Measurements from ENCODE around the gene C2CD4D. TPM values are rescaled to one million over a fixed set of nuclear protein-coding genes. Genes with fewer than 3 reads are reported as not detected.
A peak's percentile ranks its signal among the peaks of the same experiment; 100 is the strongest.

C2CD4D gene
- total RNA-seq, 1 donor from 2014 or later = 1.3 TPM

- Mint-ChIP-seq H3K4me1 (ENCODE audit: low read depth) (peaks cover 19% of the 10 kb centered on the region), H3K27me3 (peaks cover 33% of the 10 kb centered on the region), H3K4me3 (ENCODE audit: low read depth) (peak overlapping the region; percentile 78), H3K27ac (no peak overlapping the region), H3K9me3 (ENCODE audit: low read depth) (no peaks in the 10 kb centered on the region), H3K36me3 (ENCODE audit: insufficient read depth) (no peaks in the 10 kb centered on the region)
- TF ChIP-seq, protein P1, sequence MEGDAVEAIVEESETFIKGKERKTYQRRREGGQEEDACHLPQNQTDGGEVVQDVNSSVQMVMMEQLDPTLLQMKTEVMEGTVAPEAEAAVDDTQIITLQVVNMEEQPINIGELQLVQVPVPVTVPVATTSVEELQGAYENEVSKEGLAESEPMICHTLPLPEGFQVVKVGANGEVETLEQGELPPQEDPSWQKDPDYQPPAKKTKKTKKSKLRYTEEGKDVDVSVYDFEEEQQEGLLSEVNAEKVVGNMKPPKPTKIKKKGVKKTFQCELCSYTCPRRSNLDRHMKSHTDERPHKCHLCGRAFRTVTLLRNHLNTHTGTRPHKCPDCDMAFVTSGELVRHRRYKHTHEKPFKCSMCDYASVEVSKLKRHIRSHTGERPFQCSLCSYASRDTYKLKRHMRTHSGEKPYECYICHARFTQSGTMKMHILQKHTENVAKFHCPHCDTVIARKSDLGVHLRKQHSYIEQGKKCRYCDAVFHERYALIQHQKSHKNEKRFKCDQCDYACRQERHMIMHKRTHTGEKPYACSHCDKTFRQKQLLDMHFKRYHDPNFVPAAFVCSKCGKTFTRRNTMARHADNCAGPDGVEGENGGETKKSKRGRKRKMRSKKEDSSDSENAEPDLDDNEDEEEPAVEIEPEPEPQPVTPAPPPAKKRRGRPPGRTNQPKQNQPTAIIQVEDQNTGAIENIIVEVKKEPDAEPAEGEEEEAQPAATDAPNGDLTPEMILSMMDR (IDR thresholded peaks at IDR 0.05; ENCODE audit: unreplicated experiment) = no peak
- DNase-seq (ENCODE audit: low spot score, unreplicated experiment) = no peak
These were observed 1.5 kb upstream of the C2CD4D start for GRCh38 chr1:151841141-151841540.

- Mint-ChIP-seq H3K4me3 (ENCODE audit: low read depth) (peak overlapping the region; percentile 78), H3K4me1 (ENCODE audit: low read depth) (peaks cover 21% of the 10 kb centered on the region), H3K27ac (peak overlapping the region; percentile 98), H3K9me3 (ENCODE audit: low read depth) (no peaks in the 10 kb centered on the region), H3K36me3 (ENCODE audit: insufficient read depth) (no peaks in the 10 kb centered on the region), H3K27me3 (peaks cover 30% of the 10 kb centered on the region)
- TF ChIP-seq, protein P1 (IDR thresholded peaks at IDR 0.05; ENCODE audit: unreplicated experiment) = no peak
- DNase-seq (ENCODE audit: low spot score, unreplicated experiment) = no peak
These were observed 801 bp upstream of the C2CD4D start for GRCh38 chr1:151840421-151840820.

GRCh38 chr1:151839082-151839412, 573 bp downstream of the C2CD4D start:
- TF ChIP-seq, protein P1 (IDR thresholded peaks at IDR 0.05; ENCODE audit: unreplicated experiment) = no peak
- Mint-ChIP-seq H3K27ac (peak overlapping the region; percentile 84), H3K9me3 (ENCODE audit: low read depth) (no peaks in the 10 kb centered on the region), H3K4me3 (ENCODE audit: low read depth) (peak overlapping the region; percentile 78), H3K27me3 (peaks cover 28% of the 10 kb centered on the region), H3K4me1 (ENCODE audit: low read depth) (peaks cover 21% of the 10 kb centered on the region), H3K36me3 (ENCODE audit: insufficient read depth) (no peaks in the 10 kb centered on the region)
- no peak for DNase-seq (ENCODE audit: low spot score, unreplicated experiment)

GRCh38 chr1:151838222-151839081, 1.2 kb downstream of the C2CD4D start:
- Mint-ChIP-seq H3K27me3 (peaks cover 28% of the 10 kb centered on the region), H3K4me3 (ENCODE audit: low read depth) (peak overlapping the region; percentile 52), H3K9me3 (ENCODE audit: low read depth) (no peaks in the 10 kb centered on the region), H3K4me1 (ENCODE audit: low read depth) (peaks cover 21% of the 10 kb centered on the region), H3K27ac (peak overlapping the region; percentile 84), H3K36me3 (ENCODE audit: insufficient read depth) (no peaks in the 10 kb centered on the region)
- TF ChIP-seq, protein P1 (IDR thresholded peaks at IDR 0.05; ENCODE audit: unreplicated experiment) = no peak
- DNase-seq (ENCODE audit: low spot score, unreplicated experiment) = no peak

GRCh38 chr1:151837884-151838221, 1.8 kb downstream of the C2CD4D start:
- TF ChIP-seq, protein P1 (IDR thresholded peaks at IDR 0.05; ENCODE audit: unreplicated experiment) = no peak
- Mint-ChIP-seq H3K27ac (no peak overlapping the region), H3K27me3 (peaks cover 28% of the 10 kb centered on the region), H3K4me3 (ENCODE audit: low read depth) (no peak overlapping the region), H3K4me1 (ENCODE audit: low read depth) (peaks cover 21% of the 10 kb centered on the region), H3K9me3 (ENCODE audit: low read depth) (no peaks in the 10 kb centered on the region), H3K36me3 (ENCODE audit: insufficient read depth) (no peaks in the 10 kb centered on the region)
- DNase-seq (ENCODE audit: low spot score, unreplicated experiment) = no peak
